Activated T-helper 2 cell treated with anti-CD3 and anti-CD28 coated beads, Interferon-gamma antibody, Interleukin-2, Interleukin-4, amounts not matched to agents 10 μg/mL and 5 μg/mL and 100 μg/mL, durations not matched to agents 14 hours and 24 hours and 36 hours (primary cell): ENCODE data around the gene NUTM2D. TPM values are rescaled to one million over a fixed set of nuclear protein-coding genes. Genes with fewer than 3 reads are reported as not detected.
"Not testable (repeated sequence)": the region's sequence is repeated elsewhere in the genome, so short reads cannot be mapped to it uniquely, and the experiment has no call there.

ENCODE experiments used
- DNase-seq: peaks from one replicate; pipeline ENCODE4 v3.0.0; 2021; ENCODE audit warnings: low spot score
- H3K27ac Mint-ChIP-seq: one replicate; pipeline ENCODE4 v1.8.0; 2021; ENCODE audit warnings: mixed read lengths
- H3K27me3 Mint-ChIP-seq: one replicate; pipeline ENCODE4 v1.8.0; 2021; ENCODE audit warnings: low read depth, mixed read lengths
- H3K36me3 Mint-ChIP-seq: one replicate; pipeline ENCODE4 v1.8.0; 2021; ENCODE audit warnings: low read depth, mixed read lengths
- H3K4me1 Mint-ChIP-seq: one replicate; pipeline ENCODE4 v1.8.0; 2021; ENCODE audit warnings: low read depth, mixed read lengths
- H3K4me3 Mint-ChIP-seq: one replicate; pipeline ENCODE4 v1.8.0; 2021; ENCODE audit warnings: low read depth, mild to moderate bottlenecking, moderate library complexity, mixed read lengths
- H3K9me3 Mint-ChIP-seq: one replicate; pipeline ENCODE4 v1.8.0; 2021; ENCODE audit warnings: mixed read lengths
- intact Hi-C: fragments of 100-400 bp; cut with micrococcal nuclease; formaldehyde crosslinking; loops from one replicate; pipeline ENCODE4 v1.15.1; 2023
- total RNA-seq: library from RNA; stranded (reverse); gene quantifications from 2 replicates; pipeline ENCODE4 v1.2.3, GENCODE V29; 2022

Gene NUTM2D, protein sequence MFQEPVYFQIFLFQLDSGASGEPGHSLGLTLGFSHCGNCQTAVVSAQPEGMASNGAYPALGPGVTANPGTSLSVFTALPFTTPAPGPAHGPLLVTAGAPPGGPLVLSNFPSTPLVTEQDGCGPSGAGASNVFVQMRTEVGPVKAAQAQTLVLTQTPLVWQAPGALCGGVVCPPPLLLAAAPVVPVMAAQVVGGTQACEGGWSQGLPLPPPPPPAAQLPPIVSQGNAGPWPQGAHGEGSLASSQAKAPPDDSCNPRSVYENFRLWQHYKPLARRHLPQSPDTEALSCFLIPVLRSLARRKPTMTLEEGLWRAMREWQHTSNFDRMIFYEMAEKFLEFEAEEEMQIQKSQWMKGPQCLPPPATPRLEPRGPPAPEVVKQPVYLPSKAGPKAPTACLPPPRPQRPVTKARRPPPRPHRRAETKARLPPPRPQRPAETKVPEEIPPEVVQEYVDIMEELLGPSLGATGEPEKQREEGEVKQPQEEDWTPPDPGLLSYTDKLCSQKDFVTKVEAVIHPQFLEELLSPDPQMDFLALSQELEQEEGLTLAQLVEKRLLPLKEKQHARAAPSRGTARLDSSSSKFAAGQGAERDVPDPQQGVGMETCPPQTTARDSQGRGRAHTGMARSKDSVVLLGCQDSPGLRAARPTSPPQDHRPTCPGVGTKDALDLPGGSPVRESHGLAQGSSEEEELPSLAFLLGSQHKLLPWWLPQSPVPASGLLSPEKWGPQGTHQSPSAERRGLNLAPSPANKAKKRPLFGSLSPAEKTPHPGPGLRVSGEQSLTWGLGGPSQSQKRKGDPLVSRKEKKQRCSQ
- 1.9 and 2.7 TPM in 2 replicates for total RNA-seq

DNA sequence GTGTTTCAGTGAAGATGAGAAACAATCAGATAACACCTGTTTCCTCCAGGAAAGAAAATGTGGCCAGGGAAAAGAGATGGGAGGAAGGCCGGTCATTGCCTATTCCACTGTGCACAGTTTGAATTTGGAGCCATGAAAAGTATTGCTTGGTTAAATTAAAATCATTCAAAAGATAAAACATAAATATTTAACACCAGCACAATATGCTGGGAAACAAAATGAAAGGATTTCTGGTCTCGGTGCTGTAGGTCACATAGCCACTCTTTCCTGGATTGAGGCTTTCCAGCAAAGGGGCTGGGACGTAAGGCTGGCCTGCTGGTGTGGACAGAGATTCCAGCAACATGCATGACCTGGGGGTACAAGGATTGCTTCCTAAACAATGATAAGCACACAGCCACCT is at the start of gene NUTM2D:
TSS of gene NUTM2D (plus strand) at position 301 of the 400 bp plus-strand sequence. CDS start 522 bp downstream, outside the sequence.
- H3K36me3 Mint-ChIP-seq, H3K9me3 Mint-ChIP-seq, H3K4me3 Mint-ChIP-seq, intact Hi-C loops, DNase-seq, H3K27ac Mint-ChIP-seq, H3K27me3 Mint-ChIP-seq, H3K4me1 Mint-ChIP-seq: not testable (repeated sequence)

- DNase-seq, H3K36me3 Mint-ChIP-seq, intact Hi-C loops, H3K4me3 Mint-ChIP-seq, H3K4me1 Mint-ChIP-seq, H3K27ac Mint-ChIP-seq, H3K9me3 Mint-ChIP-seq, H3K27me3 Mint-ChIP-seq: not testable (repeated sequence)
Observed at GRCh38 chr10:87308702-87309101, 48.8 kb upstream of the NUTM2D start.

DNA sequence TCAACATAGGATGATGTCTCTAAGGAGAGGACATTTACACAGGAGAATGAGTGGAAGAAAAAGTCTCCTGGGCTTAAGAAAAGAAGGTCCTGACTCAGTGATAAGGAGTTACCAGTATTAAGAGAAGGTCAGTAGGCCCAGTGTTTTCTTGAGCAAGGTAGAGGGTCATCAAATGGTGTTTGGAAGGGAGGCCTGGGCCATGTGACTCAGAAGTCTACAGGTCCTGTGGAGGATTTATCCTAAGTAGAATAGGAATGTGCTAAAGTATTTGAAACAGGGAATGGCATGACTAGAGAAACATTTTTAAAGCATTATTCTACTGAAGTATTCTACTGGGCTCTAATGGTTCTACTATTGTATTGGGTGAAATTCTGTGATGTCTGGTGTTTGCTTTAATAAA is 47.9 kb upstream of the NUTM2D start:
- H3K4me3 Mint-ChIP-seq, intact Hi-C loops, DNase-seq, H3K36me3 Mint-ChIP-seq, H3K27ac Mint-ChIP-seq, H3K27me3 Mint-ChIP-seq, H3K9me3 Mint-ChIP-seq, H3K4me1 Mint-ChIP-seq: not testable (repeated sequence)

- H3K4me3 Mint-ChIP-seq, DNase-seq, H3K27me3 Mint-ChIP-seq, H3K36me3 Mint-ChIP-seq, H3K9me3 Mint-ChIP-seq, intact Hi-C loops, H3K4me1 Mint-ChIP-seq, H3K27ac Mint-ChIP-seq: not testable (repeated sequence)
Observed at GRCh38 chr10:87311521-87311920, 46.0 kb upstream of the NUTM2D start.

- H3K27ac Mint-ChIP-seq, H3K4me3 Mint-ChIP-seq, intact Hi-C loops, H3K36me3 Mint-ChIP-seq, H3K4me1 Mint-ChIP-seq, DNase-seq, H3K9me3 Mint-ChIP-seq, H3K27me3 Mint-ChIP-seq: not testable (repeated sequence)
Observed at GRCh38 chr10:87313649-87314359, 43.7 kb upstream of the NUTM2D start.

GRCh38 chr10:87314360-87314973 is 43.1 kb upstream of the NUTM2D start:
- H3K4me1 Mint-ChIP-seq, DNase-seq, intact Hi-C loops, H3K9me3 Mint-ChIP-seq, H3K4me3 Mint-ChIP-seq, H3K36me3 Mint-ChIP-seq, H3K27me3 Mint-ChIP-seq: not testable (repeated sequence)
- peak overlapping the region; percentile 15 for H3K27ac Mint-ChIP-seq

GRCh38 chr10:87321505-87321904 is 36.0 kb upstream of the NUTM2D start:
- H3K27ac Mint-ChIP-seq, DNase-seq, intact Hi-C loops, H3K4me1 Mint-ChIP-seq, H3K9me3 Mint-ChIP-seq, H3K36me3 Mint-ChIP-seq, H3K27me3 Mint-ChIP-seq, H3K4me3 Mint-ChIP-seq: not testable (repeated sequence)

DNA sequence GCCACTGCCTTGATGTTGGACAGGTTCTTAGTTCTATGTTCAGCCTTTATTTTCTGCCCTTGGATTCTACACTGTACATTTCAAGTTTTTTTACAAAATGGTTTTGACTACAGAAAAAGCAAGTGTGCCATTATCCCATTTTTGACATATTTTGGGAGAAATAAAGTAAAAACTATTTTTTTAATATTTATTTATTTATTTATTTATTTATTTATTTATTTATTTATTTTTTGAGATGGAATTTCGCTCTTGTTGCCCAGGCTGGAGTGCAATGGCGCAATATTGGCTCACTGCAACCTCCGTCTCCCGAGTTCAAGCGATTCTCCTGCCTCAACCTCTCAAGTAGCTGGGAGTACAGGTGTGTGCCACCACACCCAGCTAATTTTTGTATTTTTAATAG is 33.0 kb upstream of the NUTM2D start:
- DNase-seq, H3K27ac Mint-ChIP-seq, intact Hi-C loops, H3K27me3 Mint-ChIP-seq, H3K36me3 Mint-ChIP-seq, H3K4me3 Mint-ChIP-seq, H3K9me3 Mint-ChIP-seq, H3K4me1 Mint-ChIP-seq: not testable (repeated sequence)

DNA sequence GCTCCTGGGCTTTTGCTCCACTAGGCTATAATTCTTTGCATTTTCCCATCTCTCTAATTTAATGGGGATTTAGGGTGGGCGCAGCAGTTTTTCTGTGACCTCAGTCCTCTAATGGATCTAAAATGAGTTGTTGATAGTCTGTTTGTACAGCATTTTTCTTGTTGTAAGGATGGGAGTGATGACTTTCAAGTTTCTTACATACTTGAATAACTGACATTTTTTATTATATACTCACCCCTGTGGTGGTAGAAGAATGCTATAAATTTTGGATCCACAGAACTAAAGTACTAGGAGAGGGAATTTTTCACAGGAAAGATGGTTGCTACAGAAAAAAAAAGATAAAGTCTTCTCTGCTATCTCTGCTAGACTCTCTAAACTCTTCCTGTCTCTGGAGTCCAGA is 29.6 kb upstream of the NUTM2D start:
- H3K36me3 Mint-ChIP-seq, H3K9me3 Mint-ChIP-seq, H3K27ac Mint-ChIP-seq, H3K4me1 Mint-ChIP-seq, DNase-seq, intact Hi-C loops, H3K4me3 Mint-ChIP-seq, H3K27me3 Mint-ChIP-seq: not testable (repeated sequence)

GRCh38 chr10:87329131-87329530 is 28.4 kb upstream of the NUTM2D start:
- H3K27me3 Mint-ChIP-seq, intact Hi-C loops, H3K27ac Mint-ChIP-seq: not testable (repeated sequence)

DNA sequence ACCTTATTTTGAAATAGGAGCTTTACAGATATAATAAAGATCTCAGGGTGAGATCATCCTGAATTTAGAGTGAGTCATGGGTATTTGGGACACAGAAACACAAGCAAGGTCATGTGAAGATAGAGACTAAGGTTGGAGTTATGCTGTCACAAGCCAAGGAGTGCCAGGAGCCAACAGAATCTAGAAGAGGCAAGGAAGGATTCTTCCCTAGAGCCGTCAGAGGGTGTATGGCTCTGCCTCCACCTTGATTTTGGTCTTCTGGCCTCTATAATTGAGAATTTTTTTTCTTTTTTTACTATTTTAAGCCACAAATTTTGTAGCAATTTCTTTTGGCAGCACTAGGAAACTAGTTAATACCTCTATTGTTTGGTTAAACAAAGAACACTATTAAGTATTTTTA is 24.9 kb upstream of the NUTM2D start:
- H3K27me3 Mint-ChIP-seq, H3K27ac Mint-ChIP-seq, H3K9me3 Mint-ChIP-seq, DNase-seq, H3K4me3 Mint-ChIP-seq, H3K4me1 Mint-ChIP-seq, intact Hi-C loops: not testable (repeated sequence)
- H3K36me3 Mint-ChIP-seq = peaks cover 12% of the 10 kb centered on the region

More at GRCh38 chr10:87329131-87329530, 28.4 kb upstream of the NUTM2D start:
- H3K4me3 Mint-ChIP-seq, H3K9me3 Mint-ChIP-seq, DNase-seq, H3K4me1 Mint-ChIP-seq, H3K36me3 Mint-ChIP-seq: not testable (repeated sequence)

DNA sequence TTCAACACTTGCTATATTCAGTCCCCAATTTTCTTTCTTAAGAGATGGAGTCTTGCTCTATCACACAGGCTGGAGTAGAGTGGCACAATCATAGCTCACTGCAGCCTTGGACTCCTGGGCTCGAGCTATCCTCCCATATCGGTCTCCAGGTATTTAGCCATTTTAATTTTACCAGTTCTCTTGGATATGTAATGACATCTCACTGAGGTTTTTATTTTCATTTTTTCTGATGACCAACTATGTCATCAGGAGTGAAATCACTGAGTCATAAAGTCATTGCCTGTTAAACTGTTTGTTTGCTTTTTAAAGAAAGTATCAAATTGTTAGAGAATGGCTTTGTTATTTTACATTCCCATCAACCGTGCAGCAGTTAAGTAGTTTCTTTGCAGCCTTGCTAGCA is 17.1 kb upstream of the NUTM2D start:
- Mint-ChIP-seq H3K4me1 (peaks cover 19% of the 10 kb centered on the region), H3K36me3 (peaks cover 20% of the 10 kb centered on the region), H3K4me3 (peak overlapping the region; percentile 95)
- H3K9me3 Mint-ChIP-seq, DNase-seq, H3K27me3 Mint-ChIP-seq, intact Hi-C loops, H3K27ac Mint-ChIP-seq: not testable (repeated sequence)
